Posterior vena cava (tissue), 2 donors: ENCODE measurements around the gene GSTA4. TPM values are rescaled to one million over a fixed set of nuclear protein-coding genes. Genes with fewer than 3 reads are reported as not detected.
A peak's percentile ranks its signal among the peaks of the same experiment; 100 is the strongest.
"Not testable (repeated sequence)": the region's sequence is repeated elsewhere in the genome, so short reads cannot be mapped to it uniquely, and the experiment has no call there.

Experiments
- DNase-seq: peaks from one replicate; pipeline ENCODE4 v3.0.0-alpha.2; 2020; ENCODE audit warnings: low spot score
- intact Hi-C, 2 donors: fragments of 100-400 bp; cut with DNase I; formaldehyde crosslinking; loops; one replicate each; pipeline versions ENCODE4 v1.14.1 to v1.14.2; 2022 to 2023
- total RNA-seq, 2 donors: library from RNA; stranded (reverse); fragmentation: NEBNext Ultra II Directional; extraction: Animal tissue kit (Norgen Biotek cat#: 25700); gene quantifications; one replicate each; pipeline ENCODE4 v1.2.1, GENCODE V29; 2021
- donor health status: DM: yes; HTN: yes; CAD: no.
- donor health status: DM: yes; HTN: yes; CAD: no.

The GSTA4 gene
- total RNA-seq, 2 donors from 2014 or later: 13.1 to 26.2 TPM

GRCh38 chr6:53018446-53018845 is 23.4 kb upstream of the GSTA4 start:
- intact Hi-C loops: no loop called here
- DNase-seq: no peak

DNA sequence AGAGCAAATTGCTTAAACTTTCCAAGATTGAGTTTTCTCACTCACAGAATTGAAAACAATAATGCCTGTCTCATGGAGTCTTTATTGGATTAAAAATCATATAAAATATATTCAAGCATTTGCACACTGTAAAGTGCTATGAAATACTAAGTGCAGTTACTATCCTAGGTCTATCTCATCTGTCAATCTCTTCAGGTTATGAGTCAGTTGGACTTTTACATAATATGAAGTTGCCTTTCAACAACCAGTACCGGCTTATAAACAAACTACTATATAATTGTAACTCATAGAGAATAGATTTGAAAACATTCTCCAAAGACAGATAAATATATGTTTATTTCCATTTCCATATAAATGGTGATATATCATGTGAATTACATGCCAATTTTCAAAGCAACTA is 20.4 kb upstream of the GSTA4 start:
- intact Hi-C loops: no loop called here
- no peak for DNase-seq

DNA sequence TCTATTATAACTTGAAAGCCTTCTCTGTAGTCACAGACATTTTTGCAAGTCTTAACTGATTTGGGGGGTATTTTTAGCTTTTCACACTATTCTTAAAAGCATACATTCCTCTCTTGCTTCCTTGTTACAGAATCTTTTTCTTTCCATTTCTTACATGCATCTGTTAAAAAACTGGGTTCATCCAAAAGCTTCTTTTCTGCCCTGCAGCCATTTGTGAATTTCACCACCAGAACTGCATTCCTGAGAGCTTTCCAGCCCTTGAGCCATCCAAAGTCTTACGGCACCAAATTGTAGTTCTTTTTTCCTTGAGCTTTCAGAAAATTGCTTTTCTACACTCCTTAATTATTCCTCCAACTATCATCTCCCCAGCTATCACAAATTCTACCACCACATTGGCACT is 19.7 kb upstream of the GSTA4 start:
- DNase-seq: no peak
- intact Hi-C loops: no loop called here

- intact Hi-C loops: no loop called here
- DNase-seq: no peak
These were observed 19.0 kb upstream of the GSTA4 start for GRCh38 chr6:53014063-53014462.

GRCh38 chr6:53011979-53012378 is 16.9 kb upstream of the GSTA4 start:
- DNase-seq: no peak
- intact Hi-C loops: no loop called here

GRCh38 chr6:53010504-53010903 is 15.4 kb upstream of the GSTA4 start:
- no peak for DNase-seq
- intact Hi-C loops: no loop called here

DNA sequence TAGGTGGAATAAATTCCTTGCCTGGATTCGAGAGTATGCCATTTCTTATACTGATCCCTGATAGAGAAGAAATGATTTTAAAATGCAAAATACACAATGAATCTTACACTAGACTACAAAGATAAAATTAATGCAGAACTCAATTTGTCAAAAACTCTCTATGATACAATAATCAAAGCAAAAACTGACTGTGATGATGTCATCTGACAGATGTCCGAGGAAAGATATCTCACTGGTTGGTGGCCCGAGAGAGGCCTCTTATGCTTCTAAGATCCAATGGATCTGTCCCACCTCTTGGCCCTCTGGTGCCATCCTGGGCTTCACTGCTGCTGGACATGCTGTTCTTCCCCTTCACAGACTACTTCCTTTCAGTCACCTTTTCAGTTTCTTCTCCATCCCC is 14.4 kb upstream of the GSTA4 start:
- no peak for DNase-seq
- intact Hi-C loops: no loop called here

- intact Hi-C loops: no loop called here
These were observed 14.0 kb upstream of the GSTA4 start for GRCh38 chr6:53009056-53009455.

DNA sequence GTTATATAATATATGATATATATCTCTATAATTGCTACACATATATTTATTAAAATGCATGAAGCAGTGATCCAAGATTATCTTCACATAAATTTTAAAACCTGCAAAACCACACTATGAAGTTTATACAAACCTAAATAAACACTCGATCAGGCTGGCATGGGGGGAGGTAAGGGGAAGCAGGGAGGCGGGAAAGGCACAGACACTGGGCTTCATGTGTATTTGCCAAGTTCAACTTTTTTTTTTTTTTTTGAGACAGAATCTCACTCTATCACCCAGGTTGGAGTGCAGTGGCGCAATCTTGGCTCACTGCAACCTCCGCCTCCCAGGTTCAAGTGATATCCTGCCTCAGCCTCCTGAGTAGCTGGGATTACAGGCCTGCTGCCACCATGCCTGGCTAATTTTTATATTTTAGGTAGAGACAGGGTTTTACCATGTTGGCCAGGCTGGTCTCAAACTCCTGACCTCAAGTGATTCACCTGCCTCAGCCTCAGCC is 13.2 kb upstream of the GSTA4 start:
- intact Hi-C loops, DNase-seq: not testable (repeated sequence)

More at GRCh38 chr6:53009056-53009455, 14.0 kb upstream of the GSTA4 start:
- no peak for DNase-seq

- intact Hi-C loops: no loop called here
- DNase-seq: no peak
These were observed 10.7 kb upstream of the GSTA4 start for GRCh38 chr6:53005663-53006250.

- DNase-seq: no peak
- intact Hi-C loops: no loop called here
These were observed 4.4 kb upstream of the GSTA4 start for GRCh38 chr6:52999456-52999855.

- no peak for DNase-seq
- intact Hi-C loops: no loop called here
These were observed 3.5 kb upstream of the GSTA4 start for GRCh38 chr6:52998603-52999002.

- no peak for DNase-seq
- intact Hi-C loops: loop anchor here in 1 of 2 donors (1.0 kb wide), 1 partner anchor 66 kb away; no protein-coding TSS in a partner anchor
These were observed 995 bp upstream of the GSTA4 start for GRCh38 chr6:52995913-52996645.

DNA sequence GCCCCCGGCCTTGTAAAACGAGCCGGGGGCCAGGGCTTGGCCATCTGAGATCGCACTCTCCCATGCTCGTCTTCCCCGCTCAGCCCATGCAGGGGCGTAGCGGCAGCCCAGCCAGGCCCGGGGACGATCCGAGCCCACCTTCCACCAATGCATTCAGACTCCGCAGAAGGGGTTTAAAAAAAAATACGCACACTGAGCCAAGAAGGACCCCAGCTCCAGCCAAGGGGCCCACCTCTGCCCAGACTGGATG is 320 bp downstream of the GSTA4 start:
- intact Hi-C loops: loop anchor here in 1 of 2 donors (1.0 kb wide), 1 partner anchor 68 kb away; no protein-coding TSS in a partner anchor
- DNase-seq: peak; percentile 86

DNA sequence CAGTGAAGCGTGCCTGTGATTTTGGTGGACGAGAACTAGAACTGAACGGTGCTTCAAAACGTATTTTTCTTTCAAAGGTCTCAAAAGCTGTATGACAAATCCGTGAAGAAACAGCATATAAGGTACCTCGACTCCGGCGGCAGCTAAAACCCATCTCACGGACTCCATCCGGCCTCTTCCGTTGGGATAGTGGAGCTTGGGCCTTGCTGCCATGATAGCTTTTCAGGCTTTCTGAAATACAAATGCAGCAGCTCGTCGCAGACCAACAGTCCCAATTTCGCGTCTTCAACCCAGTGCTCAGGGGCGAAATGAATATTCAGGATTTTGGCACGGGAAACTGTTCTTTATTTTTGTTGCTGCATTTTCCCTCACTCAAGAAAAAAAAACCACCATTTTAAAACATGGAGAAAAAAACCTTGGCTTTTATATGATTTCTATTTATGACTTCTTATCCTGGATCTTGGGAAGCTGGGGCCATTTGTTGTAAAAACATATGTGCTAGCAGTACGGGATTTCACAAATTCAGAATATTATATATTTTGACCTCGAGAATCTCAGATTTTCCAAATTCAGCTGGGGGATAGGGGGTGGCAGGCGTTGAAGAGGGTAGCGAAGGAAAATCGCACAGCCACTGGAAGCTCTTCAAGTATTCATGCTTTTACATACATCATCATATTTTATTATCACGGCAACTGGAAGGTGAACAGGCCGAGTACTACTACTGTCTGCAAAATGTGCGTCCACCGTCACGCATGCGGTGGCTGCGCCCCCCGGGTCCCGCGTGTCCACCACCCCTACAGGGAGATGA is 849 bp downstream of the GSTA4 start:
- intact Hi-C loops: no loop called here
- DNase-seq: no peak

DNA sequence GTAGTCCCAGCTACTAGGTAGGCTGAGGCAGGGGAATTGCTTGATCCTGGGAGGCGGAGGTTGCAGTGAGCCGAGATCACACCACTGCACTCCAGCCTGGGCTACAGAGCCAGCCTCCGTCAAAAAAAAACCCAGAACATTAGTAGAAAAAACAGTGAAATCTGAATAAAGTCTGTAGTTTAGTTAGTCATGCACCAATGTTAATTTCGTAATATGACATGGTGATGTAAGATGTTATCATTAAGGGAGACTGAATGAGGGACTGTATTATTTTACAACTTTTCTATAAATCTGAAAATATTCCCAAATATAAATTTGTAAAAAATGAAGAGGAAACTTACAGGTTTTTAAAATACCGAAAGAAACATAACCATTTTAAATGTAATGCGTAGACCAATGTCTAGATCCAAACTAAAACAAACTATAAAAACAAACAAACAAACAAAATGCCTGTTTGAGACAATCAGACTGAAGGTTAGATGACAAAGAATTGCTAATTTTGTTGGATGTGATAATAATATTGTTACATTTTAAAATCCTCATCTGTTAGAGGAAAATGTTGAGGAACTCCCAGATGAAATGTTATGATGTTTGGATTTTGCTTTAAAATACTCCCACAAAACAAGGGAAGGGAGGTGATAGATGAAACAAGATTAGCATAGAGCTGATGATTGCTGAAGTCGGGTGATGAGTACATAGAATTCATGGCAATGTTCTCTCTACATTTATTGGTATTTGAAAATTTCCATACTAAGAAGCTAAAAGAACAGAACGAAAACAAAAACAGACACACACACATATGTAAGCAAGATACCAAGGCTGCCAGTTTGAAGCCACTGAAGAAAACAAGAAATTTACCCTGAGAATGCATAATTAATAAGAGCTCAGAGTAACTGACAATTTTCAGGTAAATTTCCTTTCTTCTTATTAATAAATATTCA is 1.8 kb downstream of the GSTA4 start:
- no peak for DNase-seq
- intact Hi-C loops: no loop called here

GRCh38 chr6:52990342-52990741 is 4.7 kb downstream of the GSTA4 start:
- no peak for DNase-seq
- intact Hi-C loops: no loop called here

DNA sequence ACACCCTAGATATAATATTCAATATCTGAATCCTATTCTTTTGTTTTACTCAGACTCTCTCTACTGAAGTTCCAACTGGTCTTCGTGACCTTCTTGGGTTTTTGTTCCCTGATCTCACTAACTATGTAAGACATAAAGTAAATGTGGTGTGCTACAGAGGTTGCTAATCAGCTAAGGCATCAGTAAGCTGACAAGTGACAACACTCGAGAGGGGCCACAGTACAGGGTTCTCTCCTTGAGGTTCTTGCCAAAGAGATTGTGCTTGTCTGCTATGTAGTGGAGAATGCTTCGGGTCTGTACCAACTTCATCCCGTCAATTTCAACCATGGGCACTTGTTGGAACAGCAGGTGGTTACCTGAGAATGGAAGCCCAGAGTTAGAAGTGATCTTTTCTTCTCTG is 9.9 kb downstream of the GSTA4 start:
- intact Hi-C loops: loop anchor here in 1 of 2 donors (10.0 kb wide), 1 partner anchor 110 kb away; no protein-coding TSS in a partner anchor
- no peak for DNase-seq

- no peak for DNase-seq
- intact Hi-C loops: loop anchor here in 1 of 2 donors (10.0 kb wide), 1 partner anchor 109 kb away; no protein-coding TSS in a partner anchor
These were observed 10.8 kb downstream of the GSTA4 start for GRCh38 chr6:52984247-52984646.
